ENCODE data around the gene PRRT1.

- TF ChIP-seq CTCF (optimal IDR thresholded peaks at IDR 0.05 in 1 of 3, IDR thresholded peaks at IDR 0.05 in 1 of 3, conservative IDR thresholded peaks at IDR 0.05 in 1 of 3; ENCODE audit: extremely low read depth in 1 of 3, insufficient read depth in 2 of 3, low read length in 3 of 3), result no peak
- TF ChIP-seq EZH2 (IDR thresholded peaks at IDR 0.05; ENCODE audit: low read length), result no peak
These were observed 4.2 kb downstream of the PRRT1 start for GRCh38 chr6:32147401-32148132.
